GM06990 (cell line): ENCODE measurements around the gene SF3B3.

Experiments
- DNase-seq: peaks from one replicate; pipeline ENCODE4 v3.0.0-alpha.2; 2011; ENCODE audit not compliant: insufficient read length; ENCODE audit errors: extremely low read depth
- H3K27me3 ChIP-seq: replicated peaks from 2 replicates; pipeline ENCODE4 v1.6.0; 2011; ENCODE audit warnings: low read length; ENCODE audit not compliant: control insufficient read depth, insufficient read depth
- H3K36me3 ChIP-seq: 2 replicates; pipeline ENCODE4 v1.5.1; 2011; ENCODE audit warnings: low read length; ENCODE audit not compliant: control insufficient read depth, insufficient read depth
- H3K4me3 ChIP-seq: replicated peaks from 2 replicates; pipeline ENCODE4 v1.5.1; 2011; ENCODE audit warnings: low read depth, mild to moderate bottlenecking, control low read depth, low read length
- CTCF ChIP-seq: IDR thresholded peaks from 2 replicates; pipeline ENCODE4 v1.5.1; 2011; ENCODE audit warnings: low read length, control low read depth, mild to moderate bottlenecking, inconsistent platforms; ENCODE audit not compliant: insufficient read depth, poor library complexity, severe bottlenecking

SF3B3 gene

GRCh38 chr16:70495425-70496182 lies 28.0 kb upstream of the SF3B3 start:
- Histone ChIP-seq H3K4me3 (no peak overlapping the region), H3K36me3 (peaks cover 18% of the 10 kb centered on the region), H3K27me3 (no peaks in the 10 kb centered on the region)
- TF ChIP-seq CTCF, result no peak
- no peak for DNase-seq

GRCh38 chr16:70496513-70496912 lies 27.1 kb upstream of the SF3B3 start:
- no peak overlapping the region for H3K4me3 ChIP-seq
- no peak for DNase-seq
- peaks cover 20% of the 10 kb centered on the region for H3K36me3 ChIP-seq
- no peaks in the 10 kb centered on the region for H3K27me3 ChIP-seq
- TF ChIP-seq CTCF, result no peak

- no peak for DNase-seq
- no peak for TF ChIP-seq CTCF
- no peaks in the 10 kb centered on the region for H3K27me3 ChIP-seq
- no peak overlapping the region for H3K4me3 ChIP-seq
- peaks cover 9% of the 10 kb centered on the region for H3K36me3 ChIP-seq
Measured at GRCh38 chr16:70508752-70509151, 14.9 kb upstream of the SF3B3 start.

GRCh38 chr16:70510216-70510615 lies 13.4 kb upstream of the SF3B3 start:
- Histone ChIP-seq H3K27me3 (no peaks in the 10 kb centered on the region), H3K36me3 (peaks cover 13% of the 10 kb centered on the region), H3K4me3 (no peak overlapping the region)
- TF ChIP-seq CTCF, result no peak
- DNase-seq, result no peak

GRCh38 chr16:70511833-70512232 lies 11.8 kb upstream of the SF3B3 start:
- no peak for DNase-seq
- no peaks in the 10 kb centered on the region for H3K27me3 ChIP-seq
- no peak for TF ChIP-seq CTCF
- peaks cover 13% of the 10 kb centered on the region for H3K36me3 ChIP-seq
- no peak overlapping the region for H3K4me3 ChIP-seq

GRCh38 chr16:70512456-70512855 lies 11.2 kb upstream of the SF3B3 start:
- no peak for DNase-seq
- Histone ChIP-seq H3K27me3 (no peaks in the 10 kb centered on the region), H3K36me3 (peaks cover 15% of the 10 kb centered on the region), H3K4me3 (no peak overlapping the region)
- TF ChIP-seq CTCF, result no peak
